Heart left ventricle (tissue), 16 donors: ENCODE measurements around the gene LYSMD3. TPM values are rescaled to one million over a fixed set of nuclear protein-coding genes. Genes with fewer than 3 reads are reported as not detected.

ENCODE experiments used
- ATAC-seq, 4 donors: fragments of 200-7000 bp; cut with Tn5 transposase; one replicate each; pipeline ENCODE4 v1.9.1; 2020 to 2022; ENCODE audit warnings: moderate library complexity in 4 of 4, mild to moderate bottlenecking in 3 of 4, moderate number of reproducible peaks in 1 of 4
- DNase-seq, 5 donors: peaks; one replicate each; pipeline ENCODE4 v3.0.0-alpha.2; 2020
- H3K27ac ChIP-seq, 12 donors: fragments of 200-600 bp; sonication (generic) in 4 of 12; one replicate each; pipeline versions ENCODE4 v1.5.0 to v1.8.0; 2016 to 2022; ENCODE audit warnings: mild to moderate bottlenecking in 2 of 12
- H3K27me3 ChIP-seq, 9 donors: fragments of 200-600 bp; sonication (generic) in 2 of 9; one replicate each; pipeline versions ENCODE4 v1.5.1 to v1.8.0; 2016 to 2022; ENCODE audit warnings: mild to moderate bottlenecking in 3 of 9
- H3K36me3 ChIP-seq, 9 donors: fragments of 200-600 bp; sonication (generic) in 2 of 9; one replicate each; pipeline versions ENCODE4 v1.5.0 to v1.8.0; 2018 to 2022; ENCODE audit warnings: mild to moderate bottlenecking in 2 of 9
- H3K4me1 ChIP-seq, 12 donors: fragments of 200-600 bp; sonication (generic) in 4 of 12; one replicate each; pipeline versions ENCODE4 v1.5.0 to v1.8.0; 2016 to 2022; ENCODE audit warnings: mild to moderate bottlenecking in 3 of 12
- H3K4me3 ChIP-seq, 12 donors: fragments of 200-600 bp; sonication (generic) in 4 of 12; one replicate each; pipeline versions ENCODE4 v1.5.0 to v1.8.0; 2017 to 2022; ENCODE audit warnings: mild to moderate bottlenecking in 9 of 12, moderate library complexity in 4 of 12
- H3K9me3 ChIP-seq, 12 donors: fragments of 200-600 bp; sonication (generic) in 4 of 12; one replicate each; pipeline versions ENCODE4 v1.5.0 to v1.8.0; 2016 to 2022; ENCODE audit warnings: mild to moderate bottlenecking in 1 of 12
- CTCF ChIP-seq, 12 donors: fragments of 200-600 bp; sonication (generic) in 4 of 12; IDR thresholded peaks; one replicate each; pipeline versions ENCODE4 v1.5.0 to v1.8.0; 2018 to 2022; ENCODE audit warnings: antibody characterized with exemption in 12 of 12, mild to moderate bottlenecking in 5 of 12
- POLR2A ChIP-seq, 2 donors: fragments of 450-650 bp; IDR thresholded peaks; one replicate each; pipeline ENCODE4 v1.6.1; 2017; ENCODE audit warnings: antibody characterized with exemption in 2 of 2, mild to moderate bottlenecking in 2 of 2, moderate library complexity in 2 of 2
- WGBS, 4 donors: extraction: QIAGEN DNeasy Blood & Tissue Kit in 2 of 4; methylation state at CpG; one replicate each; pipeline versions ENCODE4 v1.1.5 to v1.1.7; 2013 to 2018; 5-methylcytosine and 5-hydroxymethylcytosine counted together
- intact Hi-C, 10 donors: fragments of 100-400 bp; cut with DNase I; formaldehyde crosslinking; loops; one replicate each; pipeline versions ENCODE4 v1.11.1 to v1.14.2; 2022
- polyA plus RNA-seq, 2 donors: library from polyadenylated mRNA; stranded (reverse); fragments of 200-250 nt; gene quantifications; one replicate each; pipeline ENCODE4 v1.2.3, GENCODE V29; 2013
- total RNA-seq, 9 donors: library from RNA; depleted of rRNA in 2 of 9; stranded (reverse); fragments of >200 nt in 2 of 9; fragmentation: NEBNext Ultra II Directional in 3 of 9; extraction: Animal tissue kit (Norgen Biotek cat#: 25700) in 3 of 9; gene quantifications; one replicate each; pipeline versions ENCODE4 v1.1.0 to v1.2.4, GENCODE V29; 2016 to 2023
- donor health status: ischemic (EF 13 %, LVEDD 7.1; RV severe dilation, severe dysfunction).
- donor health status: healthy with polysubstance abuse.
- donor health status: DM: no; HTN: yes; CAD: no.
- donor health status: DM: no; HTN: no; CAD: no.
- donor health status: ischemic (EF 25% LVEDD 6.9; RV normal size, moderate dysfunction).
- donor health status: ischemic (EF 25% LVEDD 5.7; RV mildly dilated, moderate dysfunction).
- donor health status: healthy.
- donor health status: DM: yes; HTN: yes; CAD: no.
- donor health status: ischemic (EF 35%, LVEDD 5.7; RV mildly dilated, moderate dysfunction).
- donor health status: nonischemic (EF 11% LVEDD 7.7; RV severe dilation, severe dysfunction).
- donor health status: DM: yes; HTN: yes; CAD: no.
- donor health status: PGD.
- donor health status: ischemic (EF 29% LVEDD 5.4; RV normal size, mild dysfunction).
- donor health status: nonischemic (EF 23%, LVEDD 6.1; RV moderate dilation, normal function).

The LYSMD3 gene
- total and polyA plus RNA-seq, 11 donors = 5.4 to 23.3 (median 18.4) TPM

- no peak for ATAC-seq
- Histone ChIP-seq H3K27me3 (no peaks in the 10 kb centered on the region), H3K4me3 (no peak overlapping the region), H3K4me1 (no peaks in the 10 kb centered on the region), H3K9me3 (no peaks in the 10 kb centered on the region), H3K27ac (no peak overlapping the region), H3K36me3 (peaks cover 0 to 11% (median 0%) of the 10 kb centered on the region in 9 donors)
- DNase-seq = no peak
- 93 to 98% (median 98%) methylated on average over 1 of the region's 1 CpG for WGBS, 4 donors
- intact Hi-C loops = no loop called here
- TF ChIP-seq POLR2A (IDR thresholded peaks at IDR 0.05) (no peak), CTCF (IDR thresholded peaks at IDR 0.05) (no peak)
Observed at GRCh38 chr5:90510438-90510837, 18.9 kb downstream of the LYSMD3 start.

GRCh38 chr5:90506221-90506620 lies 23.2 kb downstream of the LYSMD3 start:
- H3K9me3 ChIP-seq = no peaks in the 10 kb centered on the region
- H3K36me3 ChIP-seq = no peaks in the 10 kb centered on the region
- H3K27me3 ChIP-seq = no peaks in the 10 kb centered on the region
- H3K27ac ChIP-seq = no peak overlapping the region
- H3K4me3 ChIP-seq = no peak overlapping the region
- intact Hi-C loops = no loop called here
- TF ChIP-seq POLR2A (IDR thresholded peaks at IDR 0.05) = no peak
- TF ChIP-seq CTCF (IDR thresholded peaks at IDR 0.05) = no peak
- ATAC-seq (no peak), DNase-seq (no peak)
- no peaks in the 10 kb centered on the region for H3K4me1 ChIP-seq

- ATAC-seq (no peak), DNase-seq (no peak)
- Histone ChIP-seq H3K27ac (no peak overlapping the region), H3K27me3 (no peaks in the 10 kb centered on the region), H3K4me3 (no peak overlapping the region), H3K9me3 (no peaks in the 10 kb centered on the region), H3K36me3 (no peaks in the 10 kb centered on the region), H3K4me1 (no peaks in the 10 kb centered on the region)
- intact Hi-C loops = no loop called here
- TF ChIP-seq POLR2A (IDR thresholded peaks at IDR 0.05) = no peak
- TF ChIP-seq CTCF (IDR thresholded peaks at IDR 0.05) = no peak
- 89 to 94% (median 92%) methylated on average over 2 of the region's 2 CpGs for WGBS, 4 donors
Observed at GRCh38 chr5:90504743-90505142, 24.6 kb downstream of the LYSMD3 start.

- Histone ChIP-seq H3K4me3 (no peak overlapping the region), H3K36me3 (no peaks in the 10 kb centered on the region), H3K4me1 (no peaks in the 10 kb centered on the region), H3K27me3 (no peaks in the 10 kb centered on the region), H3K27ac (no peak overlapping the region), H3K9me3 (no peaks in the 10 kb centered on the region)
- intact Hi-C loops = no loop called here
- no peak for TF ChIP-seq POLR2A (IDR thresholded peaks at IDR 0.05)
- no peak for TF ChIP-seq CTCF (IDR thresholded peaks at IDR 0.05)
- DNase-seq (no peak), ATAC-seq (no peak)
- 71 to 94% (median 84%) methylated on average over 1 of the region's 1 CpG for WGBS, 4 donors
Observed at GRCh38 chr5:90503596-90503995, 25.8 kb downstream of the LYSMD3 start.
